ENCODE data around the gene ARL14EPL.
"Not testable (repeated sequence)": the region's sequence is repeated elsewhere in the genome, so short reads cannot be mapped to it uniquely, and the experiment has no call there.

Gene ARL14EPL

DNA sequence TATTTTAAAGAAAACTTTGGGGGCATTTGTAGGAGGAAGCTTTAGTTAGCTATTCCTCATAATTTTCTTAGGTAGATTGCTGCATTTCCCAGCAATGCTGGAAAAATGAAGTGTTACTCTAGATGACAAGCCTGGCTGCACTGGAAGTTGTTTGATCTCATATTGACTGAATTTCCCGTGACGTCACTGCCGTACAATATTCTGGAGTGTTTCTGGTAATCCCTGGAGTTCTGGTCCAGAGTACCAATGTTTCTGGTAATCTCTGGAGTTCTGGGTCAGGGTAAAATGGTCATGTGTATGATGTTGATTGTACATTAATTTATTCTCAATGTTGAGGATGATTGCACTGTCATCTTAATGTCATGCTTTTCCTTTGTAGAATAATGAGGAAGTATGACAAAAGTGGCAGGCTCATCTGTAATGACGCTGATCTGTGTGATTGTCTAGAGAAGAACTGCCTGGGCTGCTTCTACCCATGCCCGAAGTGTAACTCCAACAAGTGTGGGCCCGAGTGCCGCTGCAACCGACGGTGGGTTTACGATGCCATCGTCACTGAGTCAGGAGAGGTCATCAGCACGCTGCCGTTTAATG lies 26.2 kb downstream of the ARL14EPL start:
- peak in 1 of 3 donors; percentile 38 for DNase-seq

GRCh38 chr5:116062352-116062751 lies 30.1 kb downstream of the ARL14EPL start:
- peak in 1 of 3 donors; percentile 12 for DNase-seq

- peak in 1 of 3 donors; percentile 4 for DNase-seq
These were observed 31.7 kb downstream of the ARL14EPL start for GRCh38 chr5:116063950-116064349.

- peak; percentile 71 to 83 (median 83) for DNase-seq
These were observed 35.9 kb downstream of the ARL14EPL start for GRCh38 chr5:116068028-116068632.

DNA sequence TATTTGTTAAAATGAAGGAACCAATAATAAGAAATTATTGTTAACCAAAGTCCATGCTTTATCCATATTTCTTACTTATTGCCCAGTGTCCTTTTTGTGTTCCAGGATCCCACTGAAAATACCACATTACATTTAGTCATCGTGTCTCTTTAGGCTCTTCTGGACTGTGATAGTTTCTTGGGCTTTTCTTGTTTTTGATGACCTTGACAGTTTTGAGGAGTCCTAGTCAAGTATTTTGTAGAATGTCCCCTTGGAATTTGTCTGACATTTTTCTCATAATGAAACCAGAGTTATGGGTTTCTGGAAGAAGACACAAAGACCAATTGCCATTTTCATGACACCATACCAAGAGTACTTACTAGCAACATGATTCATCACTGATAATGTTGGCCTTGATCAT lies 38.9 kb downstream of the ARL14EPL start:
- DNase-seq, result no peak

GRCh38 chr5:116075191-116075831 lies 43.0 kb downstream of the ARL14EPL start:
- DNase-seq, result peak; percentile 13 to 36 (median 18)

- peak; percentile 73 to 87 (median 84) for DNase-seq
These were observed 44.2 kb downstream of the ARL14EPL start for GRCh38 chr5:116076496-116076895.

- DNase-seq, result no peak
These were observed 45.9 kb downstream of the ARL14EPL start for GRCh38 chr5:116078199-116078598.

DNA sequence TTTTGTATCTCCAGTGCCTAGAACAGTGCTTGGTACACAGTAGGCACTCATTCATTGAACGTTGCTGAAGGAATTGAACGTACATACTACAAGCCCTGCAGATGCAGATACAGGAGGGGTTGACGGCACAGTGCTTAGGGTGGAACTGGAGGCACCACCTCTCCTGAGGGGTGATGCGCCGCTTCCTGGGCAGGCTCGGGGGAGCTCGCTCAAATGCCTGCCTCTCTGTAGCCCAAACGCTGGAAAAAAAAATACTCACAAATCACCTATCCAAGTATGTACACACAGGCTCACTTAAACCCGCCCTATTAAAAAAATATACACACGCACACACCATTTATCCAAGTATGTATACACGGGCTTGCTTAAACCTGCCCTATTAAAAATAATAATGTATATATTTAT lies 52.0 kb downstream of the ARL14EPL start:
- DNase-seq, result peak in 1 of 3 donors; percentile 12

DNA sequence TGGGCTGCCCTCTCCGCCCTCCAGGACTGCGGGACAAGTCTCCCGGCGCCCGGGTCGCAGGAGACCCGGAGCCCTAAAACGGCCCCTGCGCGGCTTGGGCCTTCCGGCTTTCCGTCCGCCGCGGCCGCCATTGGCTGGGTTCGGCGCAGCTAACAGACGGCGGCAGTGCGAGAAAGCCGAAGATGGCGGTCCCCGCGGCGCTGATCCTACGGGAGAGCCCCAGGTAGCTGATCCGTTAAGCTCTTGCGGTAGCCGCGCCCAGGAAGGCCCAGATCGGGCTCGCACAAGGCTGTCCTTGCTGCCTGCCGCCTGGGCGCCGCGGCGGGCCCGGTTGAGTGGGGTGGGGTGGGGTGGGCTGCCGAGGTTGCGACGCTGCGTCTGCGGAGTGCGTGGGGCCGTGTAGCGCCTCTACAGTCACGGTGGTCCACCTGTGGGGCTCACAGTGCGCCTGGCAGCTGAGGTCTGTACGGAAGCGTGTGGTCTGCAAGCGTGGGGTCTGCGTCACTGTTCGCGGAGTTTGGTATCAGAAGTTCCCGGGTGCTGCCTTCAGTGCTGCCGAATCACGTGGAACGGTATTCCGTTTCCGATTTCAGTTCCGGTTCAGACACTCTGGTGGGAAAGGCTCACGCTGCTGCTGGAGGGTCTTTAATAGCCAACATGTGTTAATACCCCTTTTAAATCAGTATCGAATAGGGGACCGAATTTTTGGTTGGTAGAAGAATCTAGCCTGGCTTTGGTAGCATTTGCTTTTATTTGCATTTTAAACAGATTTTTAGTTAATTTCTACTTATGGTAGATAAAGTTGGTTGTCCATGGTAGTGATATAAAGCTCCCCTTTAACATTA lies 52.8 kb downstream of the ARL14EPL start, which contains the start of gene COMMD10:
Gene COMMD10, plus strand, starts transcription at position 155 of the 845 bp plus-strand sequence.
- peak; percentile 81 to 92 (median 84) for DNase-seq

DNA sequence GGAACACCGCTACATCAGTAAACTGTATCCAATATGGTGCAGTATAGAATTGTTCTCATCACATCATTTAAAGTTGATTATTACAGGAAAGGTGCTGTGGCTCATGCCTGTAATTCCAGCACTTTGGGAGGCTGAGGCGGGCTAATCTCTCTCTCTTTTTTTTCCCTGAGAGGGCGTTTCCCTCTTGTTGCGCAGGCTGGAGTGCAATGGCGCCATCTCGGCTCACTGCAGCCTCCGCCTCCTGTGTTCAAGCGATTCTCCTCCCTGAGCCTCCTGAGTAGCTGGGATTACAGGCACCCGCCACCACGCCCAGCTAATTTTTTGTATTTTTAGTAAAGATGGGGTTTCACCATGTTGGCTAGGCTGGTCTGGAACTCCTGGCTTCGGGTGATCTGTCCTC lies 54.0 kb downstream of the ARL14EPL start:
- DNase-seq, result not testable (repeated sequence)

DNA sequence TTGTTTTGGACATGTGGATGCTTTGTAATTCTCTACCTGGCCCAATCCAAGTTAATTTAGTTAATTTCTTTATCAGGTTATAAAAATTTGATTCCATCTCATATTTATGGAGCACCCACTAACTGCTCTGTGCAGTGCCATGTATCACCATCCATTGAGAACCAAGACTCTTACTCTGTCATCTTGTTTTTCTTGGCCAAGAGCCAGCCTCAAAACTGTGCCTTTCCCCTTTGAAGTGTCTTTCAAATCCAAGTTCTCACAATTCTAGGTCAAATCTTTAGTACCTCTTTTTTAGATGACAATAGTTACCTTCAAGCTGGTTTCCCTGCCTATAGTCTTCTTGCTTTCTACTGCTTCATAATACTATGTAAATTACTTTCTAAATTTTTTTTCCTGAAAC lies 55.8 kb downstream of the ARL14EPL start:
- no peak for DNase-seq

DNA sequence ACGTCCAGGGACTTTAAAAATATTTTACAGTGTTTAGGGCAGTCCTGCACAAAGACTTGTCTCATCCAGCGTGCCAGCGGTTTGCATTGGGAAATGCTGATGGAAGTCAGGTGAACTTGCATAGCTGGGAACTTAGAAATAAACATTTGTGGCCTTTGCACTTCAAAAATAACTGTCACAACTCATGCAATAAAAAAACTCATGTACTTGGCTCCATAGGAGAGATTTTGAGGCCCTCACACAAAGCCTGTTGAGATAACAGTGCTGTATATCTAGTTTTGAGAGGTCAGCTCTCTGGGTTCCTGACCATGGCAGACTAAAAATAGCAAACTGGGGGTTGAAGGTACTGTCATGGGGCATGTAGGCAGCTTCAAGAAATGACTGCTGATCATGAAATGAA lies 58.0 kb downstream of the ARL14EPL start:
- DNase-seq, result no peak

- peak in 2 of 3 donors; percentile 30 to 40 for DNase-seq
These were observed 59.1 kb downstream of the ARL14EPL start for GRCh38 chr5:116091416-116091815.

DNA sequence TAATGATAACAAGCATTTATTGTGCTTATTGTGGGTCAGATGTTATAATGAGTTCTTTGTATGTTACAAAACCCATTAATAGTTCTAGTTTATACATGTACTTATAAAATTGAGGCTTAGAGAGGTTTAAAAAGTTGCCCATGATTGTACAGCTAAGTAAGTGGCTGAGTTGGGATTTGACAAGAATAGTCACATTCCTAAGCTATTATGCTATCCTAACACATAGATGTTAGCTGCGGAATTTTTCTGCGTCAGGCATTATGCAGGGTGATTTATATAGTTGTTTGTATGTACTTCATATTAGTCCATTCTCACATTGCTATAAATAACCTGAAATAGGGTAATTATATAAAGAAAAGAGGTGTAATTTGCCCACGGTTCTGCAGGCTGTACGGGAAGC lies 65.0 kb downstream of the ARL14EPL start:
- DNase-seq, result no peak

GRCh38 chr5:116098998-116099397 lies 66.7 kb downstream of the ARL14EPL start:
- no peak for DNase-seq

GRCh38 chr5:116104941-116105340 lies 72.7 kb downstream of the ARL14EPL start:
- DNase-seq, result not testable (repeated sequence)

All from suppressor macrophage treated with lipopolysaccharide for 1 hour (primary cell).